ENCODE data around the gene PXDN. TPM values are rescaled to one million over a fixed set of nuclear protein-coding genes. Genes with fewer than 3 reads are reported as not detected.

Gene PXDN
- total and polyA plus RNA-seq, 2 of the 4 experiments (the other 2 are of a cell fraction), result 153 to 332 TPM

DNA sequence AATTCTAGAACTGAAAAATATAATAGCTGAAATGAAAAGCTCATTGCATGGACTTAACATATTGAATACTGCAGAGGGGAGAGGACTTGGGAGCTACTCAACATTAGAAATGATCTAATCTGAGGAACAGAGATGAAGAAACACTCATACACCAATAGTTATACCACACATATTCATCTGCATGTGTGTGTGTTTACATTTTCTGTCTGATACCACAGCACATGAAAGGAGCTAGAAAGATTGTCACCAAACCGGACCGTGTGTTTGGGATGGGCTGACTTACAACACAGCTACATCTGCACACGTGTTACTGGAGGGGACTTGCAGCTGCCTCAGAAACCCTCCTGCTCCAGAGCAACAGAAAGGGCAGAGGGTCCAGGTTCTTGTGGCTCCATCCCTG lies 47.8 kb downstream of the PXDN start:
- ATAC-seq (ENCODE audit: low read depth) (peak; percentile 62), DNase-seq (peak; percentile 61)
- Histone ChIP-seq H3K23ac (ENCODE audit: low read depth, low read length) (peak overlapping the region; percentile 87; the same call in 1 of the 2 replicates), H3K9me1 (ENCODE audit: insufficient read depth, low read length) (peaks cover 45% of the 10 kb centered on the region), H3K56ac (ENCODE audit: extremely low read depth, insufficient read depth, low read length) (no peak overlapping the region), H3K9ac (ENCODE audit: low read depth, low read length) (no peak overlapping the region), H3K18ac (ENCODE audit: low read depth, low read length) (no peak overlapping the region), H3K79me1 (ENCODE audit: low read depth in 1 of 2, low read length in 2 of 2) (peaks cover 27 to 82% of the 10 kb centered on the region in 2 experiments), H3K4me2 (ENCODE audit: low read depth, low read length) (no peak overlapping the region), H3K4me1 (ENCODE audit: control insufficient read depth, insufficient read depth, low read length) (peaks cover 14% of the 10 kb centered on the region), H3K27me3 (ENCODE audit: control insufficient read depth, insufficient read depth, low read length) (no peaks in the 10 kb centered on the region), H3K9me3 (ENCODE audit: control insufficient read depth, insufficient read depth, low read length) (no peaks in the 10 kb centered on the region), H4K91ac (ENCODE audit: insufficient read depth, low read depth, low read length) (no peak overlapping the region), H2AK9ac (replicated peaks; ENCODE audit: low read depth, low read length, poor library complexity) (no peak overlapping the region), H2BK20ac (ENCODE audit: low read depth, low read length) (no peak overlapping the region), H3K27ac (ENCODE audit: insufficient read depth, low read length) (no peak overlapping the region), H2BK5ac (ENCODE audit: low read depth, low read length, poor library complexity, severe bottlenecking) (no peak overlapping the region), H3K14ac (replicated peaks; ENCODE audit: low read depth, low read length) (no peak overlapping the region), H3K4ac (ENCODE audit: low read depth, low read length) (no peak overlapping the region), H4K5ac (ENCODE audit: low read depth, low read length) (no peak overlapping the region), H3K4me3 (ENCODE audit: insufficient read depth, low read depth, low read length) (no peak overlapping the region), H4K20me1 (ENCODE audit: insufficient read depth, low read length) (peaks cover 92% of the 10 kb centered on the region), H2BK15ac (ENCODE audit: low read depth, low read length) (no peak overlapping the region), H2AFZ (replicated peaks; ENCODE audit: low read length, poor library complexity) (no peak overlapping the region), H2BK120ac (ENCODE audit: low read depth, low read length) (no peak overlapping the region), H2AK5ac (ENCODE audit: low read depth, low read length) (no peak overlapping the region), H4K8ac (ENCODE audit: low read depth in 2 of 2, low read length in 2 of 2) (0 out of 4 replicates have a peak overlapping the region, but pooled peaks of 1 of the 2 experiments have one; percentile 33), H3K36me3 (ENCODE audit: control insufficient read depth, insufficient read depth, low read length) (peaks cover 18% of the 10 kb centered on the region)
- intact Hi-C loops (cut with micrococcal nuclease), result no loop called here
- ChIA-PET CTCF (interaction anchor here (0.7 to 1.6 kb wide), 3 partner anchors 21 to 56 kb away, joined by 3 read pairs; no protein-coding TSS in a partner anchor), POLR2A (ENCODE audit: unreplicated experiment) (no interaction called here)
- in situ Hi-C loops (cut with MboI; ENCODE audit: low sequenced_read_pairs), result no loop called here
- 60% methylated on average over 2 of the region's 3 CpGs; no CpG with 5 or more reads in 1 of the 2 experiments for WGBS, 2 experiments (ENCODE audit: extremely low coverage in 2 of 2, insufficient read length in 1 of 2)
- dilution Hi-C loops (cut with HindIII; ENCODE audit: low sequenced_read_pairs, unreplicated experiment), result no loop called here
- TF ChIP-seq RFX5 (IDR thresholded peaks at IDR 0.05; ENCODE audit: low read depth, low read length) (no peak), MAFK (IDR thresholded peaks at IDR 0.05; ENCODE audit: low read depth, low read length) (no peak), MXI1 (IDR thresholded peaks at IDR 0.05; ENCODE audit: borderline replicate concordance, low read depth, low read length) (0 out of 2 replicates have a peak, but pooled peaks have one; percentile 56), FOS (IDR thresholded peaks at IDR 0.05; ENCODE audit: low read depth, low read length) (no peak), RAD21 (IDR thresholded peaks at IDR 0.05; ENCODE audit: low read length) (no peak), SMC3 (IDR thresholded peaks at IDR 0.05; ENCODE audit: low read depth, low read length) (no peak), BHLHE40 (IDR thresholded peaks at IDR 0.05; ENCODE audit: low read depth, low read length) (peak; percentile 22; the same call in 1 of the 2 replicates), MAZ (IDR thresholded peaks at IDR 0.05; ENCODE audit: borderline replicate concordance, low read depth, low read length) (no peak), CHD1 (IDR thresholded peaks at IDR 0.05; ENCODE audit: low read depth, low read length) (no peak), CEBPB (IDR thresholded peaks at IDR 0.05; ENCODE audit: low read depth, low read length) (peak; percentile 27; the same call in 1 of the 2 replicates), RCOR1 (IDR thresholded peaks at IDR 0.05; ENCODE audit: insufficient replicate concordance, low read length) (no peak), POLR2A (IDR thresholded peaks at IDR 0.05; ENCODE audit: low read depth, low read length) (no peak), NFE2L2 (IDR thresholded peaks at IDR 0.05; ENCODE audit: low read depth, low read length) (no peak)
- TF ChIP-seq, protein P1, sequence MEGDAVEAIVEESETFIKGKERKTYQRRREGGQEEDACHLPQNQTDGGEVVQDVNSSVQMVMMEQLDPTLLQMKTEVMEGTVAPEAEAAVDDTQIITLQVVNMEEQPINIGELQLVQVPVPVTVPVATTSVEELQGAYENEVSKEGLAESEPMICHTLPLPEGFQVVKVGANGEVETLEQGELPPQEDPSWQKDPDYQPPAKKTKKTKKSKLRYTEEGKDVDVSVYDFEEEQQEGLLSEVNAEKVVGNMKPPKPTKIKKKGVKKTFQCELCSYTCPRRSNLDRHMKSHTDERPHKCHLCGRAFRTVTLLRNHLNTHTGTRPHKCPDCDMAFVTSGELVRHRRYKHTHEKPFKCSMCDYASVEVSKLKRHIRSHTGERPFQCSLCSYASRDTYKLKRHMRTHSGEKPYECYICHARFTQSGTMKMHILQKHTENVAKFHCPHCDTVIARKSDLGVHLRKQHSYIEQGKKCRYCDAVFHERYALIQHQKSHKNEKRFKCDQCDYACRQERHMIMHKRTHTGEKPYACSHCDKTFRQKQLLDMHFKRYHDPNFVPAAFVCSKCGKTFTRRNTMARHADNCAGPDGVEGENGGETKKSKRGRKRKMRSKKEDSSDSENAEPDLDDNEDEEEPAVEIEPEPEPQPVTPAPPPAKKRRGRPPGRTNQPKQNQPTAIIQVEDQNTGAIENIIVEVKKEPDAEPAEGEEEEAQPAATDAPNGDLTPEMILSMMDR (conservative IDR thresholded peaks at IDR 0.05; ENCODE audit: low read depth, low read length), result no peak
- TF ChIP-seq, protein P2, sequence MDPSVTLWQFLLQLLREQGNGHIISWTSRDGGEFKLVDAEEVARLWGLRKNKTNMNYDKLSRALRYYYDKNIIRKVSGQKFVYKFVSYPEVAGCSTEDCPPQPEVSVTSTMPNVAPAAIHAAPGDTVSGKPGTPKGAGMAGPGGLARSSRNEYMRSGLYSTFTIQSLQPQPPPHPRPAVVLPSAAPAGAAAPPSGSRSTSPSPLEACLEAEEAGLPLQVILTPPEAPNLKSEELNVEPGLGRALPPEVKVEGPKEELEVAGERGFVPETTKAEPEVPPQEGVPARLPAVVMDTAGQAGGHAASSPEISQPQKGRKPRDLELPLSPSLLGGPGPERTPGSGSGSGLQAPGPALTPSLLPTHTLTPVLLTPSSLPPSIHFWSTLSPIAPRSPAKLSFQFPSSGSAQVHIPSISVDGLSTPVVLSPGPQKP (IDR thresholded peaks at IDR 0.05; ENCODE audit: borderline replicate concordance, low read depth, low read length), result no peak
- TF ChIP-seq, protein P3, sequence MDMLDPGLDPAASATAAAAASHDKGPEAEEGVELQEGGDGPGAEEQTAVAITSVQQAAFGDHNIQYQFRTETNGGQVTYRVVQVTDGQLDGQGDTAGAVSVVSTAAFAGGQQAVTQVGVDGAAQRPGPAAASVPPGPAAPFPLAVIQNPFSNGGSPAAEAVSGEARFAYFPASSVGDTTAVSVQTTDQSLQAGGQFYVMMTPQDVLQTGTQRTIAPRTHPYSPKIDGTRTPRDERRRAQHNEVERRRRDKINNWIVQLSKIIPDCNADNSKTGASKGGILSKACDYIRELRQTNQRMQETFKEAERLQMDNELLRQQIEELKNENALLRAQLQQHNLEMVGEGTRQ (IDR thresholded peaks at IDR 0.05; ENCODE audit: low read depth, low read length), result no peak
- BruUV-seq (replicated peaks), result no TSS peak
